ENCODE data around the gene EPHB4.
"Not testable (repeated sequence)": the region's sequence is repeated elsewhere in the genome, so short reads cannot be mapped to it uniquely, and the experiment has no call there.

The EPHB4 gene

GRCh38 chr7:100783804-100784203 is 43.5 kb downstream of the EPHB4 start:
- DNase-seq = no peak

- DNase-seq = no peak
Measured at GRCh38 chr7:100781255-100781654, 46.1 kb downstream of the EPHB4 start.

- no peak for DNase-seq
Measured at GRCh38 chr7:100779359-100779758, 48.0 kb downstream of the EPHB4 start.

- DNase-seq = no peak
Measured at GRCh38 chr7:100778061-100778621, 49.2 kb downstream of the EPHB4 start.

- DNase-seq = no peak
Measured at GRCh38 chr7:100773491-100773890, 53.8 kb downstream of the EPHB4 start.

GRCh38 chr7:100768784-100769183 is 58.5 kb downstream of the EPHB4 start:
- no peak for DNase-seq

GRCh38 chr7:100765250-100765649 is 62.1 kb downstream of the EPHB4 start:
- no peak for DNase-seq

GRCh38 chr7:100764841-100765240 is 62.5 kb downstream of the EPHB4 start:
- no peak for DNase-seq

- no peak for DNase-seq
Measured at GRCh38 chr7:100763556-100764140, 63.7 kb downstream of the EPHB4 start.

GRCh38 chr7:100762841-100763240 is 64.5 kb downstream of the EPHB4 start:
- DNase-seq = not testable (repeated sequence)

GRCh38 chr7:100759357-100760171 is 67.8 kb downstream of the EPHB4 start:
- no peak for DNase-seq

GRCh38 chr7:100753750-100754149 is 73.6 kb downstream of the EPHB4 start:
- DNase-seq = no peak

- no peak for DNase-seq
Measured at GRCh38 chr7:100752994-100753393, 74.3 kb downstream of the EPHB4 start.
